Stimulated activated CD4-positive, alpha-beta T cell treated with anti-CD3 and anti-CD28 coated beads, Interleukin-2, amount 100 ng/mL, for 24 hours (primary cell): ENCODE results near the gene SREBF2.
"Not testable (repeated sequence)": the region's sequence is repeated elsewhere in the genome, so short reads cannot be mapped to it uniquely, and the experiment has no call there.

Experiments
- DNase-seq, 2 donors: peaks; one replicate each; pipeline ENCODE4 v3.0.0-alpha.2; 2020

Gene SREBF2

DNA sequence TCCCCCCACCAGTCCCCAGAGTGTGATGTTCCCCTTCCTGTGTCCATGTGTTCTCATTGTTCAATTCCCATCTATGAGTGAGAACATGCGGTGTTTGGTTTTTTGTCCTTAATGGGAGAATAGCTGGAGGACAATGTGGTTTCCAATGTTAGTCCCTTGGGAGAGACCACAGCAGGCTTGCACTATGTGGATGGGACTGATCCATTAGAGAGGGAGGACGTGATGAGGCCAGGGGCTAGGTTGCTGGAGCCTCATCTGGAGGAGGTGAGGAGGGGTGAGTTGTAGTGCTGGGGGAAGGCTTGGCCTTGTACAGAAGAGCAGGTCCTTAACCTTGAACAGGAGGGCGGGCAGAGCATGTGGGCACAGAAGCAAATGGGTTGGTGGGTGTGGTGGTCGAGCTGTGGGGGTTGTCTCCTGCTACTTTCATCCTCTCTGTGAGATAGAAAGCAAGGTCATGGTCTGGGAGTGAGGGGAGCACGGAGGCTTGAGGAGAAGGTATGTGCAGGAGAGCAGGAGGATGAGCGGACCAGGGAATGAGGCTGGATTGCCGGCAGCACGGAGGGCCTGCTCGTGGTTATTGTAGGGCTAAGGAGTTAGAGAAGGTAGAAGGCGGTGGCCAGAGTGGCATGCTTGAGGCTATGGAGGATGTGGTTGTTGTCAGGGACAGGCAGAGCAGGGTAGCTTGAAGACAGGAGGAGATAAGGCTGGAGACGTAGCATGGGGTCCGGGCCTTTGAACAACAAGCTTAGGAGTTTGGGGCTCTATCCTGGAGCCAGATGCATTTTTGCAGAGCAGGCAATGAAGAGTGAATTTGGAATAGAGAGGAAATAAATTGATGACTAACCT is 11.2 kb upstream of the SREBF2 start:
- no peak for DNase-seq

DNA sequence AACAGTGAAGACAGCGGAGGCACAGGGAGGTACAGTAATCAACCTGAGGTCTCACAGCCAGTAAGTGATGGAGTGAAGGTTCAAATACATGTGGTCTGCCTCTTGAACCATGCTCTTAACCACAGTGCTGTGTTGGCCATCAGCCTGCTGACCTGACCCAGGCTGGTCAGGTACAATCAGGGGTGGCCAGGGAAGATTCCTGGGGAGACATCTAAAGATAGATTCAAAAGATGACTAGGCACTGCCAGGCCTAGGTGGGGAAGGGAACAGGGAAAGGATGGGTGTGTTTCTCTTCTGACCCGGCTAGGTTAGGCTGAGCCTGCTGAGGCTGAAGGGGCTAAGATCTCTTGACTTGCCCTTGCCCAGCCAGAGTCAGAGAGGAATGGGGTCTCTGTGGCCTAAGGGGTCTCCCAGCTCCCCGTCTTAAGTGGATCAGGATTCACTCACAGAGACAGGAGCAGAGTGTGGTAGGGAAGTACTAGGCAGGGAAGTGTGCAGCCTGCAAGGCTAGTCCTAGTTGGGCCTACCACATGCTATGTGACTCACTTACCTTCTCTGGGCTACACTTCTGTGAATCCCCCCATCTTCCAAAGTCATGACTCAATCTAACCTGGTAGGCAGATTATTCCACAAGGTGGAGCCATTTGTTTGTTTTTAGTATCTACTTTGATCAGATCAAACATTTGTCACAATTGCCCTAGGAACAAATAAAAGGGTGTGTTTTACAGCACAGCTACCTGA is 10.4 kb upstream of the SREBF2 start:
- DNase-seq, result peak in 1 of 2 donors; percentile 50

GRCh38 chr22:41823797-41824196 is 9.1 kb upstream of the SREBF2 start:
- DNase-seq, result no peak

DNA sequence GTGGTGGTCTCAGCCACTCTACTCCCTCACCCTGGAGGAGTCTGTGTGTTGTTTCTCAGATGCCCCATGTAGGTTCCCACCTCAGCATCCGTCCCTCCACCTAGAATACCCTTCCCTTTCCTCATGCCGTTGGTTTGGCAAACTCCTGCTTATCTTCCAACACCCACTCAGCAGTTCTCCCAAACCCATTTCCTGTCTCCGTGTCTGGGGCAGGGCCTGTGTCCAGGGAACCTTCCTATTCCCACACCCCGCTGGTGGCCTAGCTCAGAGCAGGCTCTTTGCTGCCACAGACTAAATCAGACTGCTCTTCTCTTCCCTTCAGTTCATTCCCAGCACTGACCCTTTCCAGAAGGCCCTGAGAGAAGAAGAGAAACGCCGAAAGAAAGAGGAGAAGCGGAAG is 7.5 kb upstream of the SREBF2 start:
- no peak for DNase-seq

GRCh38 chr22:41826021-41826420 is 6.9 kb upstream of the SREBF2 start:
- DNase-seq, result no peak

DNA sequence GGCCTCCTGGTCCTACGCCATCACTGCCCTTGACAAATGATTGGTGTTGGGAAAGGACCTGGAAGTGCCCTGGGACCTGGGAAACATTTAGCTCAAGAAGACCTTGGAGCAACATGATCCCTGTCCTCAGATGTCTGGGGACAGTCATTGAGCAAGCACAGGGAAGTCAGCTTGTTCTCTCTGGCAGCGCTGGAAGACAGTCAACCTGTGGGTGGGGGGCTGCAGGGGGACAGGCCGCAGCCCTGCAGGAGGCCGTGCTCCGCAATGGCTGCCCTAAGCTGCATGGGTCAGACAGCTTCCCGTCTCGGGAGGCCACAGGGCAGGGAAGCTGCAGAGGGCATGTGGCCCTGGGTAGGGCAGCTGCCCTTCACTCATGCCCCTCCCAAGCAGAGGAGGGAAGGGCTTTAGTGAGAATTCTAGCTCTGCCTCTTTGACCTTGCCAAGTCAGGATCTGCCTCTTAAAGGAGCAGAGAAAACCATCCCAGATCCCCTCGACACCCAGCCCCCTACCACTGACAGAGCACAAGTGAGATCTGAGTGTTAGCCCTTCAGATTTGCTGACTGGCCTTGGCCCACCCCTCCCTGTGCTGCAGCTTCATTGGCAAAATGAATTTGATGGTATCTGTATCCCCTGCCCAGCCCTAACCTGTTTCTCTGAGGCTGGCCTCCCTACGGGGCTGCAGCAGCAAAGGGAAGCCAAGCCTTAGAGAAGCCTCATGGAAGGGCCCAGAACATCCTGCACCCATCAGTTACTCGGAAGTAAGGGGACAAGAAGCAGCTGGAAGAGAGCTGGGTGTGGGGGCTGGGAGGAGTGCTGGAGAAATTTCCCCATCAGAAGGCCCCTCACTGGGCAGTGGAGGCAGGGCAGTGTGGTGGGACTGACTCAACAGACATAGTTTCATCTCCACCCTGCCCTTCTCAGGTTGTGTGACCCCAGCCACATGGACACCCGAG is 6.2 kb upstream of the SREBF2 start:
- DNase-seq, result no peak

DNA sequence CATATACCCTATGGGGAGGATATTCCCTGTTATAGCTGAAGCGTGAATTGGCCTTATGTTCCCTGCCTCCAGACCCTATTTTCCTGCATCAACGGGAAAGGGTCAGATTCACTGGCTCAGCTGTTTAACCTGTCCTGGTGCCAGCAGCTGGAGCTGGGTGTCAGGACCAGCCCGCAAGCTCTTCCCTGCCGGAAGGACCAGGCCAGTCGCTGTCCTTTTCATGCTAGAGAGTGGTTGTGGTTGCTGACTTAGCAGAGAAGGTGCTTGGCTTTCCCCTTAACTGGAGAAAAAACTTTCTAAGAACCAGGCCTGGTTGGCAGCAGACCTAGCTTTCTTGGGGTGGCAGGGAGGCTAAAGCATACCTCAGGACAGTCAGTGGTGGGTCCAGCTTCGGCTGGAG is 5.2 kb upstream of the SREBF2 start:
- no peak for DNase-seq

DNA sequence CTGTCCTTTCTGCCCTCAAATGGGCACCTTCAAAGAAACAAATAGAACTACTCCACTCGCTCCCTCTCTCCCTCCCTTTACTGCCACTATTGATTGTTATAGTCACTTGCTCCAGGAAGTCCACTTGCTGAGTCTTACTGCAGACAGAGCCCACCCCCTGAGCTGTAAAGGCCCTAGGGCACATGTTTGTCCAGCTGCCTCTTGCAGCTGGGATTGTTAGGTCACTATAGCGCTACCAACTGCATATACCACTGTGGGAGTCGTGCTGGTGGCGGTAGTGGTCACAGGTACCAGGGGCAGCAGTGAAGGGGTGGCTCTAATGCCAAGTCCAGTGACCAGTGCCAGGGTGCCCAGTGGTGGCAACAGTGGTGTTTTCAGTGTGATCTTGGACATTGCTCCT is 4.4 kb upstream of the SREBF2 start:
- DNase-seq, result no peak

DNA sequence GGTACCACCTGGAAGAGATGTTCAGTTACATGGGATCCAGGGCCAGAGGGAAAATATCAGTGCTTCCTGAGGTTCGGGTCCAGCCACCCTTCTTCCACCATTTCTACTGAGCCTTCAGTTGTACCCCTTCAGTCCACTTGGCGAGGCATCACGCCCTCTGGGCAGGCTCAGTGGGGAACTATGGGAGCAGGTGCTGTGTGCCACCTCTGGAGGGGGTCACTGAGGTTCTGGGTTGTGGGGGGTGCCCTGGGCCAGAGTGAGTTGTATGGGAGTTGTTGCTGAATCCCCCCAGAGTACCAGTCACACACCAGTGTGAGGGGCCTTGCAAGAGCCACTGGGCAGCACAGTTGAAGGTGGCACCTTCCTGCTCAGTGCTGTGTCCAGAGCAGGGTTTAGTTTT is 2.7 kb upstream of the SREBF2 start:
- no peak for DNase-seq

DNA sequence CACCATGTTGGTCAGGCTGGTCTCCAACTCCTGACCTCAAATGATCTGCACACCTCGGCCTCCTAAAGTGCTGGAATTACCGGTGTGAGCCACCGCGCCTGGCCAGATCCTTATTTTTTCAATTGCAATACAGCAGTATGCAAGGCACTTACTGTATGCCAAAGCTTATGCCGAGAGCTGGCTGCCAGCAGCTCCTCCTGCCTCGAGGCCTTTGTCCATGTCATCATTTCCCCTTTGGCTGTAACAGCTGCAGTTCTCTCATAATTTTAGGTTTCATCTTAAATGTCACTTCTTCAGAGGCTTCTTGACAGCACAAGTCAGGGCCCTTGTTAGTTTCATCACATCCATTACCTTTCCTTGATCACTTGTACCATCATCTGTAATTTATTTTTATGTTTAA is 1.5 kb upstream of the SREBF2 start:
- no peak for DNase-seq

DNA sequence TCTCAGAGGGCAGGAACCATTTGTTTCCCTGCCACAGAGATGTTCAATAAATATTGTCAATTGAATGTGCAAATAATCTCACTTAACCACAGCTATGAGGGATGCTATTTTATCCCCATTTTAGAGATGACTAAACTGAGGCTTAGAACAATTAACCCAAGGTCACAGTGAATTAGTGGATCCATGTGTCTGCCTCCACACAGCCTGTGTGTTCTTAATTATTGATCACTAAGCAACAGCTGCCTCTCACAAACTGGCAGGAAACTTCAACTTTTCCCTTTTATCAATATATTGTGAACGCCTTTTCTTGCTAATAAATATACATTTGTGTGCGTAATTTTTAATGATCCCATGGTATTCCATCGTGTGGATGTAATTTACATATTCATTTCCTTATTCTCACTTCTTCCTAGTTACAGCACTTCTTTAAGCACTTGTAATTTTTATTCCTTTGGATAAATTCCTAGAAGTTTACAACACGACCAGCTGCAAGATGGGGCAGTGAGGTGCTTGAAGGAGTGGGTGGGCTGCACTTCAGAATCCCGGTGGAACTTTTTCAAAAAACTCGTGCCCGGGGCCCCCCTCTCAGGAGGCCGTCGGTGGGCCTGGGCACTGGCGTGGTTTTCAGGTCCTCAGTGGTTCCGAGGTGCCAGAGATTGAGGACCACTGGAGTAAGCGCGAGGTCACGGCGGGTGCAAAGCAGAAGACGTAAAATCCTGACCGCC is 915 bp upstream of the SREBF2 start:
- DNase-seq, result peak in 1 of 2 donors; percentile 25

DNA sequence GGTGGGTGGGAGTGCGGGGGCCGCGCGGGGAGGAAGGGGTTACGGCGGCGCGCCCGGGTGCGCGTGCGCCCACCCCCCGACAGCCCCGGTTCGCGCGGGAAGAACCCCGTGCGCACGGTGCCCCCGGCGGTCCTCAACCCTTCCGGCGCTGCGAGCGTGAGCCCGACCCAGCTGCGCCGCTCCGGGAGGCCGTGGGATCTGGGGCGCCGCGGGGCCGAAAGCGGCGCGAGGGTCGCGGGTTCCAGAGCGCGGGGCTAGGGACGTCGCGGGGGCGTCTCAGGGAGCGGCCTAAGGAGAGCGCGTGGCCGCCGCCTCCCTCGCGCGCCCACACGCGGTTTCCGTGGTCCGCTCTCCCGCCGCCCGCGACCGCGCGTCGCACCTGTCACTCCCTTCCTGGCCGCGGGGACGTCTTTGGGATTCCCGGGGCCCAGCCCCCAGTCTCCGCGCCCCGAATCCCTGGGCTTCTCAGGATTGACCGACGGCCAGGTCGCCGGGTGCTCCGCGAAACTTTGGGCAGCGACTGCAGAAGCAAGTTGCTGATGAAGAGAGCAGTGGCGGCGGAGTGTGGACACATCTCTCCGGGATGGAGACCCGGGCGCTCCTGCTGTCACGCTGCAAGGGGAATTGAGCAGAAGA is 582 bp downstream of the SREBF2 start:
- DNase-seq, result peak; percentile 49 to 55

GRCh38 chr22:41834005-41834944 is 1.4 kb downstream of the SREBF2 start:
- DNase-seq, result no peak

DNA sequence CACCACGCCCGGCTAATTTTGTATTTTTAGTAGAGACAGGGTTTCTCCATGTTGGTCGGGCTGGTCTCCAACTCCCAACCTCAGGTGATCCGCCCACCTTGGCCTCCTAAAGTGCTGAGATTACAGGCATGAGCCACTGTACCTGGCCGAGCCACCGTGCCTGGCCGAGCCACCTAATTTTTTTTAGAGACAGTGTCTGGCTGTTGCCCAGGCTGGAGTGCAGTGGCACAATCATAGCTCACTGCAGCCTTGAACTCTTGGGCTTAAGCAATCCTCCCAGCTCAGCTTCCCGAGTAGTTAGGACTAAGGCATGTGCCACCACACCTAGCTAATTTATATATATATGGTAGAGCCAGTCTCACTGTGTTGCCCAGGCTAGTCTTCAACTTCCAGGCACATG is 2.6 kb downstream of the SREBF2 start:
- not testable (repeated sequence) for DNase-seq

GRCh38 chr22:41836551-41836950 is 3.6 kb downstream of the SREBF2 start:
- DNase-seq, result no peak

DNA sequence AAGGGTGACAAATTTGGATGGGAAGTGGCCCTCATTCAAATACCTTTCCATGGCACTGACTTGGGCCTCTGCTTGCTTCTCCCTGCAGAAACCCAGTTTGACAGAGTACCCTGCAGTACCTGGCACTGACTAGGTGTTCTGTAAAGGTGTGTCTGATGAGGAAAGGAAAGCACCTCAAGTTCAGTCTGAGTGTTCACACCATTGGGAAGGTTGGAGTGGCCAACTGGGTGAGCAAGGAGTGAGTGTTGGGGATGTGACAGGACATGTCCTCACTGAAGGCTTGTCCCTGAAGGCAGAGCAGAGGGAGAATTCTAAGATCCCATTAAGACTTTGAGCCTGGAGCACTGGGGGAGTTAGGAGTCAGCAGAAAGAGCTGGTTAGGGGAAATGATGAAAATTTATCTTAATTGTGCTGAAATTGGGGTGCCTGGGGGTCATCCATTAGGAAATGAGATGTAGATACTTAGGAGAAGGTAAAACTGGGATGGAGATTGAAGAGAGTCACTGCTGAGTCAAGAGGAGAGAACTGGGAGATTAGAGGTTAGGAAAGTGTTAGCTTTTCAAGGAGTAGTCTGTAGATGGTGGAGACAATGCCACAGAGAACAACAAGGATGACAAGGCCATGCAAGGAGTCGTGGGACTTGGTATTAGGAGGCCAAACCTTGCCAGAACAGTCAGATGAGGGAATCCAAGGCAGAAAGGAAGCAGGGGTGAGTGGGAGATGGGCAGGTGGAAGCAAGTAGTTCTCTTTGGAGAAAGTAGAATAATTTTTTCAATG is 6.1 kb downstream of the SREBF2 start:
- DNase-seq, result no peak

DNA sequence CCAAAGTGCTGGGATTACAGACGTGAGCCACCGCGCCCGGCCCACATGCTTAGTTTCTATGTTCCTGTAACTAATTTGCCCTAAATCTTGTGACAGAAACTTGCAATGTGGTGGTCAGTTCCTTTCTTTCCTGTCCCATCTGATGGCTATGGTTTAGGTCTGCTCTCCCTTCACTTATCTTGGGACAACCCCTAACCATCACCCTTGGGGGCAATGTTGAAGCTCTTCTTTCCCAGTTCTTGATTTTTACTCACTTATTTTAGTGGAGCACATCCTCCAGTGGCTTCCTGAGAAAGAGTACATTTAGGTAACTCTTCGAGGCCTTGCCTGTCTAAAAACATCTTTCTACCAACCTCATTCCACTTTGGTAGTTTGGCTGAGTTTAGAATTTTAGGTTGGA is 7.3 kb downstream of the SREBF2 start:
- no peak for DNase-seq

GRCh38 chr22:41841085-41841712 is 8.3 kb downstream of the SREBF2 start:
- DNase-seq, result no peak
